C1 segment of cervical spinal cord (tissue), 14 donors: Measurements from ENCODE around the gene CD86.
"Not testable (repeated sequence)": the region's sequence is repeated elsewhere in the genome, so short reads cannot be mapped to it uniquely, and the experiment has no call there.

Experiments used
- DNase-seq, 14 donors: peaks; one replicate each; lab custom pipeline; 2025; lab: John Stamatoyannopoulos, UW

CD86 gene

DNA sequence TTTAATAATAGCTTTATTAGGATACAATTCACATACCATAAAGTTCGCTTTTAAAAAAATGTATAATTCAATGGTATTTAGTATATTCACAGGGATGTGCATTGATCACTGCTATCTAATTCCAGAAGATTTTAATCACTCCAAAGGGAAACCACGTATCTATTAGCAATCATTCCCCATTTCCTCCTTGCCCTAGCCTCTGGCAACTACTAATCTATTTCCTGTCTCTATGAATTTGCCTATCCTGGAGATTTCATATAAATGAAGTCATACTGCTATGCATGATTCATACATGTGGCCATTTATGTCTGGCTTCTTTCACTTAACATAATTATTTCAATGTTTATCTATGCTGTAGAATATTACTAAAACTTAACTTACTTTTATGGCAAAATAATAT lies 96.3 kb downstream of the CD86 start:
- DNase-seq: no peak

DNA sequence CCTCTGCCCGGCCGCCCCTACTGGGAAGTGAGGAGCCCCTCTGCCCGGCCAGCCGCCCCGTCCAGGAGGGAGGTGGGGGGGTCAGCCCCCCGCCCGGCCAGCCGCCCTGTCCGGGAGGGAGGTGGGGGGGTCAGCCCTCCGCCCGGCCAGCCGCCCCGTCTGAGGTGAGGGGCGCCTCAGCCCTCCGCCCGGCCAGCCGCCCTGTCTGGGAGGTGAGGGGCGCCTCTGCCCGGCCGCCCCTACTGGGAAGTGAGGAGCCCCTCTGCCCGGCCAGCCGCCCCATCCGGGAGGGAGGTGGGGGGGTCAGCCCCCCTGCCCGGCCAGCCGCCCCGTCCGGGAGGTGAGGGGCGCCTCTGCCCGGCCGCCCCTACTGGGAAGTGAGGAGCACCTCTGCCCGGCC lies 109.8 kb downstream of the CD86 start:
- DNase-seq: not testable (repeated sequence)

DNA sequence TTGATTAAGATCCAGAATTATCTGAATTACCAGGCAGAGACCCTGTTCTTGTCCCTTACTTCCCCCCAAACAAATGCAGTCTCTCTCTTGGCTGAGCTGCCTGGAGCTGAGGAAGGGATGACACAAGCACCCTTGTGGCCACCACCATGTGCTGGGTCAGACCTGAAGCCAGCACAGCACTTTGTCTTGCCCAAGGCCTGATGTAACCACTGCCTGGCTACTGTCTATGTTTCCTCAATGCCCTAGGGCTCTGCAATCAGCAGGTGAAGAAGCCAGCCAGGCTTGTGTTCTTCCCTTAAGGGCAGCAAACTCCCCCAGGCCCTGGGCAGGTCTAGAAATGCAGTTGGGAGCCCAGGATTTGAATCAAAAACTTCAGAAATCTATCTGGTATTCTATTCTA lies 112.5 kb downstream of the CD86 start:
- no peak for DNase-seq

DNA sequence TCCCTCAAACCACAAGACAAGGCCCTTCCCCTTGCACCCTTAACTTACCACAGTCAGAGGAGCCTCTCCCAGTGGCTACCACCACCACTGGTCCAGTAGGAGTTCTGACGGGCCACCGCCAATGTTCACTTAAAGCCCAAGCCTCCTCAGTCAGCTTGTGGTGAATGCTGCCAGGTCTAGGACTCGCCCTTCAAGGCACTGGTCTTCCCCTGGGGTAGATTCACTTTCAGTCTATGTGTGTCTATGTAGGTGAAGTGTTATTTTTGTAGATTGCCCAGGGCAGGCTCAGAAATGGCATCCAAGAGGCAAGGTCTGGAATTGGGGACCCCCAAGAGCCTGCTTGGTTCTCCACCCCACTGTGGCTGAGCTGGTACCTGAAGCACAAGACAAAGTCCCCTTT lies 112.9 kb downstream of the CD86 start:
- DNase-seq: no peak

DNA sequence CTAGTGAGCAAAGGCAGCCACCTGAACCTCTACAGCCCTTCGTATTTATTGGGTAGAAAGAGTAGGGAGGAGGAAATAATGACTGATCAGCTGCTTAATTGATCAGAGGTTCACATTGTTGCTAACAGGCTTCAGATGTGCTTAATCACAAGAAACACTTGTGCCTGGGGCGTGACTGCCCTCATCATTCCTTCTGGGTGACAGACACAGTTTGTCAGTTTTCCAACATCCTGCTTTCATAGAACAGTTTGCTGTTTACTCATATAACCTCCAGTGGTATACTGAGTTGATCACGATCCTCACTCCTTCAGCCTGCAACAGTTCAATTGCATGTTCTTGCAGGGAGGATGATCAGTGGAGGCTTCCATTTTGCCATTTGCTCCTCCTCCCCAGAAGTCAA lies 114.7 kb downstream of the CD86 start:
- no peak for DNase-seq
